NT2/D1 (cell line): ENCODE data around the gene POMGNT2.

ENCODE experiments used
- DNase-seq: peaks from one replicate; pipeline ENCODE4 v3.0.0-alpha.2; 2011; ENCODE audit warnings: low read depth, low spot score
- H3K27me3 ChIP-seq: 2 replicates; pipeline ENCODE4 v1.6.0; 2011; ENCODE audit warnings: mild to moderate bottlenecking; ENCODE audit not compliant: insufficient read length, insufficient read depth
- H3K36me3 ChIP-seq: 2 replicates; pipeline ENCODE4 v1.6.1; 2011; ENCODE audit warnings: mild to moderate bottlenecking, low read length, mixed read lengths; ENCODE audit not compliant: insufficient read depth, insufficient read length
- H3K4me1 ChIP-seq: 2 replicates; pipeline ENCODE4 v1.5.1; 2011; ENCODE audit not compliant: insufficient read depth, insufficient read length
- H3K4me3 ChIP-seq: 2 replicates; pipeline ENCODE4 v1.5.1; 2011; ENCODE audit warnings: low read depth; ENCODE audit not compliant: insufficient read length
- H3K9ac ChIP-seq: 2 replicates; pipeline ENCODE4 v1.6.0; 2011; ENCODE audit warnings: low read depth; ENCODE audit not compliant: insufficient read length
- H3K9me3 ChIP-seq: 2 replicates; pipeline ENCODE4 v1.5.1; 2011; ENCODE audit warnings: mild to moderate bottlenecking, low read length; ENCODE audit not compliant: insufficient read depth
- SUZ12 ChIP-seq: IDR thresholded peaks from 2 replicates; pipeline ENCODE4 v1.6.1; 2011; ENCODE audit not compliant: insufficient read length, insufficient read depth; ENCODE audit errors: extremely low read depth
- YY1 ChIP-seq: IDR thresholded peaks from 2 replicates; pipeline ENCODE4 v1.6.1; 2011; ENCODE audit not compliant: insufficient read length, insufficient read depth
- ZNF274 ChIP-seq: IDR thresholded peaks from 2 replicates; pipeline ENCODE4 v1.6.1; 2011; ENCODE audit warnings: mild to moderate bottlenecking, low read depth, low read length

POMGNT2 gene

DNA sequence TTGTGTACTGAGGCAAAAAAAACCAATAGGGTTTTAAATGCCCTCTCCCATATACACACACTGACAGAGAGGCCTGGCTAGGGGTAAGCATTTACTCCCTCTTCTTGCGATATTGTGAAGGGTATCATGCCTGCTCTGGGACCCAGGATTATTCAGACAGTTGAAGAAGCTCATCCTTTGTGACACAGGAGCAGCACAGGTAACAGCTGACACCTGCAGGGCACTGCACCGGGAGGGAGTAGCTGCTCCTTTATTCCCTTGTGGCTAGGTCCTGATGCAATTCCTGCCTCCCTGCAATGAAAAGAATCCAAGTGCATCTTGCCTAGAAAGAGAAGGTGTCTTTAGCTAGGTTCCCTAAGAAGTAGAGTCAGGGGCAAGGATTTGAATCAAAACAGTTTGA, 23.4 kb downstream of the POMGNT2 start:
- Histone ChIP-seq H3K27me3 (no peaks in the 10 kb centered on the region), H3K4me1 (no peaks in the 10 kb centered on the region), H3K9me3 (peaks cover 35% of the 10 kb centered on the region), H3K36me3 (peaks cover 34% of the 10 kb centered on the region), H3K9ac (no peak overlapping the region), H3K4me3 (no peak overlapping the region)
- TF ChIP-seq YY1 (no peak), ZNF274 (no peak), SUZ12 (no peak)
- DNase-seq: no peak

DNA sequence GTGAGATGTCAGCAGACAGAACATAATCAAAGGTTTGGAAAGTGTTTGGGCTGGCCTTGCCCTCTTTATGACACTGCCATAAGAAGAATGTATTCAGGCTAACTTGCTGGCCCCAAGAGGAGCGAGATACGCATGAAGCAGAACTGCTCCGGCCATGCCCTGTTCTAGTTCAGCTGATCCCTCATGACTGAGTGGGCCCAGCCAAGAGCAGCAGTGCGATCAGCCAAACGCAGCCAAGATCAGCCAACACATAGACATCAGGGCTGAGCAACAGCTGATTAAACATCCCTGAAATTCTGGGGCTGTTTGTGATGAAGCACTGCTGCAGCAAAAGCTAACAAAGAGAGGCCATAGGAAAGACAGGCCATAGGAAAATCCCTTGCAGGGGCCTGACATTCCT, 24.1 kb downstream of the POMGNT2 start:
- Histone ChIP-seq H3K9me3 (peaks cover 35% of the 10 kb centered on the region), H3K4me1 (no peaks in the 10 kb centered on the region), H3K4me3 (no peak overlapping the region), H3K9ac (no peak overlapping the region), H3K27me3 (no peaks in the 10 kb centered on the region), H3K36me3 (peaks cover 34% of the 10 kb centered on the region)
- TF ChIP-seq YY1 (no peak), SUZ12 (no peak), ZNF274 (no peak)
- no peak for DNase-seq

DNA sequence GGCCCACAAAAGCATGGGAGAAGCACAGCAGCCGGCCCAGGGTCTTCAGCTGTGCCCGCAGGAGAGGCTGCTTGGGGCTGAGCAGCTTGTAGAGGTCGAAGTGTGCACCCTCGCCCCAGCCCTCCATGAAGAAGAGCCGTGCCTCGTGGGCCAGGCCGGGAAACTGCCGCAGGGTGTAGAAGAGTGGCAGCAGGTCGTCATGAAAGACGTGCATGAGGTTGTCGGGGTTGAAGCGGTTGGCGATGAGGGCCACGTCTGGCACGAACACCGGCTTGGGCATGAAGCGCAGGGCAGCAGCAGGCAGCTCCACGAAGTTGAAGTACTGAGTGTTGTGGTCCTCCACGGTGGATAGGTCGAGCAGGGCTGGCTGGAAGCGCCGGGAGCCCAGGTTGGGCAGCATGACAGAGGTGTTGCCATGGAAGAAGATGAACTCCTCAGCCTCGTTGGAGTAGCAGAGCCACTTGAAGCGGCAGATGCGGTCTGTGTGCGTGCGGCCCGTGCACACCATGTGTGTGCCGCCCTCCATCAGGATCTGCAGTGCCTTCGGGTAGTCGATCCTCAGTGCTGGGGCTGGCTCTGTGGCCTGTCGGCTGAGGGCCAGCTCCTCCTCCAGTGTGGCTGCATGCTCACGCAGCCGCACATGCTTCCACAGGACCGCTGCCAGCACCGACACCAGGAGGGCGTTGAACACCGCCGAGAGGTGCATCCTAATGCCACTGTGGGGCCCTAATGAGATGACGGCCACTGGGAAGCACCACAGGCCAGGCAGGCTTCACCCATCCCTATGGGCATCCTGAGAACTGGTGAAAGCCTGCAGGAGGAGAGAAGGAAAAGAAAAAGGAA, 24.9 kb downstream of the POMGNT2 start:
- H3K9me3 ChIP-seq: peaks cover 35% of the 10 kb centered on the region
- H3K36me3 ChIP-seq: peaks cover 34% of the 10 kb centered on the region
- no peaks in the 10 kb centered on the region for H3K27me3 ChIP-seq
- no peak for DNase-seq
- H3K4me1 ChIP-seq: no peaks in the 10 kb centered on the region
- no peak for TF ChIP-seq SUZ12
- no peak for TF ChIP-seq YY1
- no peak for TF ChIP-seq ZNF274
- H3K9ac ChIP-seq: no peak overlapping the region
- H3K4me3 ChIP-seq: no peak overlapping the region

DNA sequence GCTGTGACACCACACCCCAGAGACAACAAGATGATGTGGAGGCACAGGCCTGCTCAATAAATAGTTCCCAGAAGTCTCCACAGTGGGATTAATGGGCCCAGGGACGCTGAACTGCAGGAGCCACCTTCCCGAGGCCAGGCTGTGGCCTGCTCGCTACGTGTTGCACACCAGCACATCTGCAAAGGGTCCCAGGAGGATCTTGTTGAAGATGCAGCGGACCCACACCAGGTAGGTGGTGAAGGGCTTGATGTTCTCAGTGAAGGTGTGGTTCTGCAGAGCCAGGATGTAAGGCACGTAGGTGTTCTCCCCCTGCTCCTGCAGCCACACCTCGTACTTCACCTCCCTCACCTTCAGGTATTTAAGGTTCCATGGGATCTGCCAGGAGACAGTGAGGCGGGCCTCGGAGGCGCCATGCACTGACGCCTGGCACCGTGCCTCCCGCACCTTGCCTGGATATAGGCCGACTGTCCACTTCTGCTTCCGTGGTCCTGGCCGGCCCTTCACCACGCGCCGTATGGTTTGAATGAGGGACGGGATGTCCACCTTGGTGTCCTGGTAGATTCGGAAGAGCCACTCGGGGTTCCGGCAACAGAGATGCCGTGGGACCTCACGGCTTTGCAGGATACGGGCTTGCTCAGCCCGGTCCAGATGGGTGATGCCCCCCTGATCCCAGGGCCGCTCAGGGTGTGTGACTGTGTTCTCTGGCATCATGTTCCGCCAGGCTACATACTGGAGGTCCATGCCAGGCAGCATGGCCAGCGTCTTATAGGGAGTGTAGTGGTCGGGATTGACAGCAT, 26.1 kb downstream of the POMGNT2 start:
- Histone ChIP-seq H3K36me3 (peaks cover 34% of the 10 kb centered on the region), H3K9me3 (peaks cover 35% of the 10 kb centered on the region), H3K4me1 (no peaks in the 10 kb centered on the region), H3K9ac (no peak overlapping the region), H3K27me3 (no peaks in the 10 kb centered on the region), H3K4me3 (no peak overlapping the region)
- DNase-seq: no peak
- TF ChIP-seq ZNF274 (no peak), SUZ12 (no peak), YY1 (no peak)

DNA sequence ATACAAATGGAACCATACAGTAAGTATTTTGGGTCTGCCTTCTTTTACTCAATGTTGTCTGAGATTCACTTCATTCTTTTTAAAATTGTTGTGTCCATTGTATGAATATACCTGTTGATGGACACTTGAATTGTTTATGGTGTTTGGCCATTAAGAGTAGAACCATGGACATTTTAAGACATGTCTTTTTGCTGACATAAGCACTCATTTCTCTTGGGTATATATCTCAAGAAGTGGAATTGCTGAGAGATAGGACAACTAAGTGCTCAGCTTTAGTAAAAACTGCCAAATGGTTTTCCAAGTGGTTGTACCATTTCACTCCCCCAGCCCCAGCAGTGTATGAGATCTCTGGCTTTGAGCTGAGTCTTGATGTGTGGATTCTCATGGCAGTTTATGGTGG, 28.2 kb downstream of the POMGNT2 start:
- Histone ChIP-seq H3K36me3 (peaks cover 34% of the 10 kb centered on the region), H3K9ac (no peak overlapping the region), H3K4me1 (no peaks in the 10 kb centered on the region), H3K27me3 (no peaks in the 10 kb centered on the region), H3K9me3 (peaks cover 21% of the 10 kb centered on the region; the same call in 1 of the 2 replicates), H3K4me3 (no peak overlapping the region)
- TF ChIP-seq SUZ12 (no peak), YY1 (no peak), ZNF274 (no peak)
- DNase-seq: no peak

DNA sequence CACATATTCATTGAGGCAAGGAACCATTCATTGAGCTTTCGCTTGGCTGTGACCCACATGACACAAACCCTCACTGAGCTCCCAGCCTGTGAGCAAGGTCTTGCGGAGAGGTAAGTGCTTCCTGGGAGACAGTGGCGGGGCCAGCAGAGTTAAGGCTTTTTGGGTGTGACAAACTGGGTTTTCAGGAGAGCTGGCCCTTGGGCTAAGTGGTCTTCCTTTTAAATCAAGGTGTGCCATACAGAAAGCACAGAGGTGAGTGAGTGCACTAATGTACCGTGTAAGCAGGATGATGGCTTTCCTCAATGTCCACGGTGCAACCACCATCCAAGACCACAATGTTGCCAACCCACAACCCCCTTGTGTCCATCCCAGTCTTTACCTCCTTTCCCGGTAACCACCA, 28.6 kb downstream of the POMGNT2 start:
- no peak overlapping the region for H3K9ac ChIP-seq
- H3K36me3 ChIP-seq: peaks cover 34% of the 10 kb centered on the region
- no peak for TF ChIP-seq SUZ12
- no peak for TF ChIP-seq YY1
- no peak for TF ChIP-seq ZNF274
- H3K9me3 ChIP-seq: peaks cover 17% of the 10 kb centered on the region; the same call in 1 of the 2 replicates
- H3K4me1 ChIP-seq: no peaks in the 10 kb centered on the region
- H3K27me3 ChIP-seq: no peaks in the 10 kb centered on the region
- H3K4me3 ChIP-seq: no peak overlapping the region
- no peak for DNase-seq

DNA sequence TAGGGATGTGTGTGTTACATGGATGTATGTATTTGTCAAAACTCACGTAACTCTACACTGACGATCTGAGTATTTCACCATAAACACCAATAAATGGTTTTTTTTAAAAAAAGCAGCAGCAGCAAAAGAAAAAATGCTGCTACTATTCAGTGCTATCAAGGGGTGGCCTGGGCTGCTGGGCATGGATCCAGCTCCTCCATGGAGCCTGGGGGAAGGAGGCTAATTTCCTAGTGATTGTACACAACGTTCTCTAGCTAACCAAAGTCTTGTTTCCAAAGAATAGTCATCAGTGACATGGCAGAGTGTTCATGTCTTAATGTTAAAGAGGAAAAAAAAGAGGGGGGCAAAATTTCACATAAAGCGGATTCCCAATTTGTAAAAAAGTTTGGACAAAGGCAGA, 29.0 kb downstream of the POMGNT2 start:
- Histone ChIP-seq H3K4me3 (no peak overlapping the region), H3K27me3 (no peaks in the 10 kb centered on the region), H3K9me3 (peaks cover 13% of the 10 kb centered on the region; the same call in 1 of the 2 replicates), H3K4me1 (no peaks in the 10 kb centered on the region), H3K36me3 (peaks cover 34% of the 10 kb centered on the region), H3K9ac (no peak overlapping the region)
- no peak for TF ChIP-seq YY1
- TF ChIP-seq ZNF274: no peak
- TF ChIP-seq SUZ12: no peak
- DNase-seq: no peak
